HG03460 (cell line): Measurements from ENCODE around the gene SLC22A17.
A peak's percentile ranks its signal among the peaks of the same experiment; 100 is the strongest.

Experiments
- ATAC-seq: cut with Tn5 transposase; IDR thresholded peaks from one replicate; pipeline ENCODE4 v1.9.1; 2021; ENCODE audit not compliant: unreplicated experiment

SLC22A17 gene

GRCh38 chr14:23316300-23316699 is 36.4 kb downstream of the SLC22A17 start:
- ATAC-seq: no peak

- ATAC-seq: no peak
Measured at GRCh38 chr14:23310546-23310945, 42.1 kb downstream of the SLC22A17 start.

GRCh38 chr14:23308721-23309445 is 43.8 kb downstream of the SLC22A17 start:
- ATAC-seq: no peak

- no peak for ATAC-seq
Measured at GRCh38 chr14:23307687-23308644, 44.7 kb downstream of the SLC22A17 start.

- ATAC-seq: no peak
Measured at GRCh38 chr14:23307146-23307530, 45.5 kb downstream of the SLC22A17 start.

GRCh38 chr14:23306412-23307145 is 46.1 kb downstream of the SLC22A17 start, which contains the start of gene BCL2L2:
TSS of gene BCL2L2 (plus strand) at chr14:23306833. CDS start at chr14:23307768, 935 bp downstream.
- no peak for ATAC-seq

- ATAC-seq: peak; percentile 33
Measured at GRCh38 chr14:23302290-23303225, 50.1 kb downstream of the SLC22A17 start, which contains the start of gene PPP1R3E. TSS of gene PPP1R3E (minus strand) at chr14:23302859. CDS start at chr14:23302576, 283 bp downstream.

GRCh38 chr14:23301969-23302289 is 50.8 kb downstream of the SLC22A17 start:
- peak; percentile 10 for ATAC-seq

GRCh38 chr14:23301288-23301968 is 51.3 kb downstream of the SLC22A17 start:
- peak; percentile 72 for ATAC-seq

GRCh38 chr14:23300687-23301223 is 51.9 kb downstream of the SLC22A17 start:
- ATAC-seq: no peak

- no peak for ATAC-seq
Measured at GRCh38 chr14:23299986-23300686, 52.6 kb downstream of the SLC22A17 start.

GRCh38 chr14:23299211-23299957 is 53.3 kb downstream of the SLC22A17 start:
- ATAC-seq: no peak

- no peak for ATAC-seq
Measured at GRCh38 chr14:23297611-23298277, 54.9 kb downstream of the SLC22A17 start.

GRCh38 chr14:23297096-23297495 is 55.6 kb downstream of the SLC22A17 start:
- ATAC-seq: no peak
